IMR-90 (cell line): ENCODE measurements around the gene NPIPA3. TPM values are rescaled to one million over a fixed set of nuclear protein-coding genes. Genes with fewer than 3 reads are reported as not detected.
"Not testable (repeated sequence)": the region's sequence is repeated elsewhere in the genome, so short reads cannot be mapped to it uniquely, and the experiment has no call there.

Experiments
- ATAC-seq: fragments of 200-7000 bp; cut with Tn5 transposase; 2 replicates; pipeline ENCODE4 v1.9.1; 2020; ENCODE audit warnings: low read depth, mild to moderate bottlenecking, moderate library complexity
- BruUV-seq: library from RNA; stranded (reverse); fragments of 400-500 nt; replicated peaks from 2 replicates; lab custom pipeline; 2021; lab: Mats Ljungman, UMichigan
- CTCF ChIA-PET: fragments of 300-600 bp; formaldehyde crosslinking; extraction: SDS; loops from one replicate; lab custom pipeline; 2021; ENCODE audit warnings: antibody characterized with exemption; lab: Yijun Ruan, JAX
- POLR2A ChIA-PET: fragments of 300-600 bp; sonication (Branson Sonifier 250); formaldehyde crosslinking; loops from one replicate; lab custom pipeline; 2022; ENCODE audit warnings: antibody characterized with exemption; ENCODE audit not compliant: unreplicated experiment; lab: Charles Lee
- DNase-seq: peaks from one replicate; pipeline ENCODE4 v3.0.0; 2013
- H2AFZ ChIP-seq: replicated peaks from 2 replicates; pipeline ENCODE3; 2013; ENCODE audit warnings: low read length, mild to moderate bottlenecking; ENCODE audit not compliant: poor library complexity
- H2AK5ac ChIP-seq: 2 replicates; pipeline ENCODE4 v1.6.1; 2013; ENCODE audit warnings: low read depth, low read length, inconsistent platforms
- H2AK9ac ChIP-seq: replicated peaks from 2 replicates; pipeline ENCODE3; 2013; ENCODE audit warnings: mild to moderate bottlenecking, low read depth, low read length, moderate library complexity; ENCODE audit not compliant: poor library complexity
- H2BK120ac ChIP-seq: 2 replicates; pipeline ENCODE4 v1.6.1; 2013; ENCODE audit warnings: low read depth, low read length, inconsistent platforms
- H2BK15ac ChIP-seq: 3 replicates; pipeline ENCODE4 v1.6.1; 2013; ENCODE audit warnings: low read depth, low read length, inconsistent platforms
- H2BK20ac ChIP-seq: 2 replicates; pipeline ENCODE4 v1.6.1; 2013; ENCODE audit warnings: low read depth, mild to moderate bottlenecking, inconsistent platforms, low read length, moderate library complexity
- H2BK5ac ChIP-seq: 2 replicates; pipeline ENCODE4 v1.6.1; 2013; ENCODE audit warnings: mild to moderate bottlenecking, low read depth, low read length, inconsistent platforms; ENCODE audit not compliant: poor library complexity, severe bottlenecking
- H3K14ac ChIP-seq: replicated peaks from 2 replicates; pipeline ENCODE4 v1.6.1; 2013; ENCODE audit warnings: low read depth, low read length, inconsistent platforms
- H3K18ac ChIP-seq: 2 replicates; pipeline ENCODE4 v1.6.1; 2013; ENCODE audit warnings: low read depth, low read length, control low read depth
- H3K23ac ChIP-seq: 2 replicates; pipeline ENCODE4 v1.6.1; 2013; ENCODE audit warnings: low read depth, low read length, inconsistent platforms
- H3K27ac ChIP-seq: 2 replicates; pipeline ENCODE4 v1.5.1; 2013; ENCODE audit warnings: mild to moderate bottlenecking, control low read depth, low read length; ENCODE audit not compliant: insufficient read depth
- H3K27me3 ChIP-seq: 2 replicates; pipeline ENCODE4 v1.6.1; 2013; ENCODE audit warnings: low read length; ENCODE audit not compliant: control insufficient read depth, insufficient read depth
- H3K36me3 ChIP-seq: 2 replicates; pipeline ENCODE4 v1.6.1; 2013; ENCODE audit warnings: low read length, mixed read lengths; ENCODE audit not compliant: control insufficient read depth, insufficient read depth
- H3K4ac ChIP-seq: 2 replicates; pipeline ENCODE4 v1.6.1; 2013; ENCODE audit warnings: low read depth, low read length, inconsistent platforms
- H3K4me1 ChIP-seq: 2 replicates; pipeline ENCODE4 v1.6.1; 2013; ENCODE audit warnings: low read length, mixed read lengths; ENCODE audit not compliant: control insufficient read depth, insufficient read depth
- H3K4me2 ChIP-seq: 2 replicates; pipeline ENCODE4 v1.6.1; 2013; ENCODE audit warnings: low read depth, mild to moderate bottlenecking, control low read depth, low read length, moderate library complexity
- H3K4me3 ChIP-seq: 2 replicates; pipeline ENCODE4 v1.5.1; 2013; ENCODE audit warnings: low read depth, mild to moderate bottlenecking, control low read depth, low read length, moderate library complexity; ENCODE audit not compliant: insufficient read depth
- H3K56ac ChIP-seq: 2 replicates; pipeline ENCODE4 v1.6.1; 2013; ENCODE audit warnings: low read length, inconsistent platforms; ENCODE audit not compliant: insufficient read depth; ENCODE audit errors: extremely low read depth
- H3K79me1 ChIP-seq, 2 experiments: 2 replicates each; pipeline ENCODE4 v1.6.1; 2013; ENCODE audit warnings: low read length in 2 of 2, inconsistent platforms in 1 of 2, low read depth in 1 of 2
- H3K9ac ChIP-seq: 2 replicates; pipeline ENCODE4 v1.6.1; 2013; ENCODE audit warnings: low read depth, low read length, control low read depth
- H3K9me1 ChIP-seq: 2 replicates; pipeline ENCODE4 v1.6.1; 2013; ENCODE audit warnings: low read length, inconsistent platforms; ENCODE audit not compliant: insufficient read depth
- H3K9me3 ChIP-seq: 2 replicates; pipeline ENCODE4 v1.6.1; 2013; ENCODE audit warnings: low read length; ENCODE audit not compliant: control insufficient read depth, insufficient read depth
- H4K20me1 ChIP-seq: 2 replicates; pipeline ENCODE4 v1.6.1; 2013; ENCODE audit warnings: low read length, inconsistent platforms; ENCODE audit not compliant: insufficient read depth
- H4K5ac ChIP-seq: 2 replicates; pipeline ENCODE4 v1.6.1; 2013; ENCODE audit warnings: mild to moderate bottlenecking, low read depth, low read length, control low read depth
- H4K8ac ChIP-seq, 2 experiments: 2 replicates each; pipeline ENCODE4 v1.6.1; 2013; ENCODE audit warnings: low read depth in 2 of 2, low read length in 2 of 2, control low read depth in 1 of 2, inconsistent platforms in 1 of 2
- H4K91ac ChIP-seq: 2 replicates; pipeline ENCODE4 v1.6.1; 2013; ENCODE audit warnings: low read depth, low read length, inconsistent platforms; ENCODE audit not compliant: insufficient read depth
- WGBS, 2 experiments: methylation state at CpG; one replicate each; pipeline versions ENCODE4 v1.1.5 to v1.1.7; 2013; ENCODE audit warnings: missing lambda C conversion rate in 2 of 2; ENCODE audit not compliant: insufficient read length in 1 of 2; ENCODE audit errors: extremely low coverage in 2 of 2; 5-methylcytosine and 5-hydroxymethylcytosine counted together
- dilution Hi-C: fragments of 300-500 bp; cut with HindIII; formaldehyde crosslinking; loops from one replicate; pipeline ENCODE4 v1.14.3; 2018; ENCODE audit warnings: low sequenced_read_pairs; ENCODE audit not compliant: unreplicated experiment
- in situ Hi-C: fragments of 300-500 bp; cut with MboI; formaldehyde crosslinking; loops from 3 replicates; pipeline ENCODE4 v1.14.3; 2019; ENCODE audit warnings: low sequenced_read_pairs, inconsistent platforms, mixed read lengths
- intact Hi-C: fragments of 100-400 bp; cut with micrococcal nuclease; formaldehyde crosslinking; loops from 2 replicates; pipeline ENCODE4 v1.10.0; 2022
- polyA plus RNA-seq, 3 experiments: library from polyadenylated mRNA; depleted of rRNA; stranded (reverse); fragments of >200 nt; gene quantifications; 2 replicates each; pipeline ENCODE4 v1.2.3, GENCODE V29; 2012; ENCODE audit warnings: low replicate concordance in 1 of 3
- total RNA-seq: library from RNA; depleted of rRNA; stranded (reverse); fragments of >200 nt; gene quantifications from 2 replicates; pipeline ENCODE4 v1.2.3, GENCODE V29; 2012

Gene NPIPA3
- total and polyA plus RNA-seq, 2 of the 4 experiments (the other 2 are of a cell fraction) = not detected

DNA sequence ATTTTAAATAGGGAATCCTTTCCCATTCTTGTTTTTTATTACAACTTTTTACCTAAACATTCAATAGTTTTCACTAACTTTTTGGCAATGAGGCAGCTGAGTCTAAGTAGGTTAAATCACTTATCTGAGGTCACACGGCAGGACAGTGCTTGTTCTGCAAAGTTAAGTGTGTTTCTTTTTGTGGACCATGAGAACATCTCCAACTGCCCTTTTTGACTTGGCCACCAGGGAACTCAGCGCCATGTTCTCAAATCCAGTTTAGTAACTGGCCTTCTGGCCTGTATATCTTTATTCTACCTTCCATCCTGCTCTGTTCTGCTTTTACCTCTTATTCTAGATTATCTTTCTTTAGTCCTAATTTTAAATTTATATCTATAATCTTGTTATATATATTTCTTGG is 70.4 kb downstream of the NPIPA3 start:
- DNase-seq, H3K4me1 ChIP-seq, H2AK9ac ChIP-seq, H3K27ac ChIP-seq, H4K91ac ChIP-seq, H4K8ac ChIP-seq, H2BK20ac ChIP-seq, dilution Hi-C loops, H3K56ac ChIP-seq, H3K23ac ChIP-seq, H2AK5ac ChIP-seq, H3K27me3 ChIP-seq, H3K18ac ChIP-seq, H4K20me1 ChIP-seq, H3K4me3 ChIP-seq, H2AFZ ChIP-seq, CTCF ChIA-PET, H3K9ac ChIP-seq, H3K9me1 ChIP-seq, BruUV-seq, H3K14ac ChIP-seq, ATAC-seq, H4K5ac ChIP-seq, H2BK5ac ChIP-seq, H3K36me3 ChIP-seq, H3K79me1 ChIP-seq, H2BK15ac ChIP-seq, intact Hi-C loops, in situ Hi-C loops, H3K4me2 ChIP-seq, H3K9me3 ChIP-seq, H2BK120ac ChIP-seq, POLR2A ChIA-PET, H3K4ac ChIP-seq: not testable (repeated sequence)
- no CpG with 5 or more reads among the region's 2 CpGs for WGBS, 2 experiments

DNA sequence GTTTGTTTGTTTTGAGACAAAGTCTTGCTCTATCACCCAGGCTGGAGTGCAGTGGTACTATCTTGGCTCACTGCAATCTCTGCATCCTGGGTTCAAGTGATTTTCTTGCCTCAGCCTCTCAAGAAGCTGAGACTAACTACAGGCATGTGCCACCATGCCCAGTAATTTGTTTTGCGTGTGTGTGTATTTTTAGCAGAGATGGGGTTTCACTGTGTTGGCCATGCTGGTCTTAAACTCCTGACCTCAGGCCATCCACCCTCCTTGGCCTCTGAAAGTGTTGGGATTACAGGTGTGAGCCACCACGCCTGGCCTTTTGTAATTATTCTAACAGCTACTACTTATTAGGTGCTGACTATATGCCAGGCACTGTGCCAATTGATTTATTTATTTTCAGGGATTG is 72.4 kb downstream of the NPIPA3 start:
- H2BK120ac ChIP-seq, H3K4me3 ChIP-seq, H3K36me3 ChIP-seq, H4K8ac ChIP-seq, dilution Hi-C loops, H2BK20ac ChIP-seq, H2BK15ac ChIP-seq, H2BK5ac ChIP-seq, H2AK5ac ChIP-seq, H4K5ac ChIP-seq, H4K91ac ChIP-seq, H3K4ac ChIP-seq, H3K27ac ChIP-seq, in situ Hi-C loops, H3K56ac ChIP-seq, H3K9me3 ChIP-seq, DNase-seq, ATAC-seq, H3K4me2 ChIP-seq, H2AK9ac ChIP-seq, intact Hi-C loops, H3K4me1 ChIP-seq, H3K18ac ChIP-seq, H2AFZ ChIP-seq, BruUV-seq, H3K79me1 ChIP-seq, H4K20me1 ChIP-seq, H3K14ac ChIP-seq, H3K23ac ChIP-seq, CTCF ChIA-PET, H3K9ac ChIP-seq, H3K9me1 ChIP-seq, POLR2A ChIA-PET, H3K27me3 ChIP-seq: not testable (repeated sequence)
- WGBS, 2 experiments = no CpG with 5 or more reads among the region's 2 CpGs
